ENCODE measurements around the gene CCDC73.
"Not testable (repeated sequence)": the region's sequence is repeated elsewhere in the genome, so short reads cannot be mapped to it uniquely, and the experiment has no call there.

Gene CCDC73

DNA sequence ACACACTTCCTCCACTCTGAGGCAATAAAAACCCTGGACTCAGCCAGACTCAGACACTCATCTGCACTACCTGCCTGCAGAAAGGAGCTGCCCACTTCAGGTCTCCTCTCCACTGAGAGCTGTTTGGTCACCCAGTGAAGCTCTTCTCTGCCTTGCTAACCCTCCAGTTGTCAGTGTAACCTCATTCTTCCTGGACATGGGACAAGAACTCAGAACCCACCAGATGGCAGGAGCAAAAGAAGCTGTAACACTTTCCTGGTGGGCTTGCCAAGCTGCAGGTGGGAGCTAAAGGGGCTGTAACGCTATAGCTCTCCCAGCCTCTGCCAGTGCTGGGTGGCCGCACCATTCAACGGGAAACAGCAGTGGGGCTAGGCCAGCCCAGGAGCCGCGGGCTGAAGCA, 89.7 kb downstream of the CCDC73 start:
- DNase-seq: no peak

DNA sequence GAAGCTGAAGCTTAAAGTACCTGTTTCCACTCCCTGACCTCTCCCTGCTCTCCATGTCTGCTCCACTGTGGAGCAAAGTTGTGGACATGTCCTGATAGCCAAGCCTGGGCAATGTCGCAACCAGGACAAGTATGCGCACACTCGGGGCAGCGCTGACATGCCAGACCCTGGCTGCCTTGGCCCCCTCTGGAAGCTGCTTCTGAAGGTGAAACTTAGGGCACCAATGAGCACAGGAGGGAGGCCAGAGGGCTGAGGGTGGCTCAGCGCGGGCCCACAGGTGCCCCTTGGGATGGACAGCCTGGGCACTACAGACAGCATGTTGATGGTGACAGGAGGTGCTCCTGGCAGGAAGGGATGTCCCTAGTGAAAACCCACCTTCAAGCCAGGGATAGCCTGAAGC, 90.2 kb downstream of the CCDC73 start:
- DNase-seq: no peak

DNA sequence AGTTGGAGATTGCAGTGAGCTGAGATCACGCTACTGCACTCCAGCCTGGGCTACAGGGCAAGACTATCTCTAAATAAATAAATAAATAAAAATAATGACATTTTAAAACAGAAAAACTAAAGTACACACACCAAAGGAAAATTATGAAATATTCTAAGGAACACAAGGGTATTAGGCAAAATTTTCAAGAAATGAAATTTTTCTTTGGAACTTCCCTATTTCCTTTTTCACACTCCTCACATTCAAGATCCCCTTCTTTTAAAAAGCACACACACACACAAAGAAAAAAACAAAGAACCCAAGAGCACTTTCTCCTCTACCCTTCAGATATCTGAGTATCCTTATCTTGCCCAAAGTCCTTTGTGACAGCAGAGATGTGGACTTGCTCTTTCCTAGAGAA, 92.8 kb downstream of the CCDC73 start:
- no peak for DNase-seq

GRCh38 chr11:32698579-32698978, 95.9 kb downstream of the CCDC73 start:
- DNase-seq: no peak

DNA sequence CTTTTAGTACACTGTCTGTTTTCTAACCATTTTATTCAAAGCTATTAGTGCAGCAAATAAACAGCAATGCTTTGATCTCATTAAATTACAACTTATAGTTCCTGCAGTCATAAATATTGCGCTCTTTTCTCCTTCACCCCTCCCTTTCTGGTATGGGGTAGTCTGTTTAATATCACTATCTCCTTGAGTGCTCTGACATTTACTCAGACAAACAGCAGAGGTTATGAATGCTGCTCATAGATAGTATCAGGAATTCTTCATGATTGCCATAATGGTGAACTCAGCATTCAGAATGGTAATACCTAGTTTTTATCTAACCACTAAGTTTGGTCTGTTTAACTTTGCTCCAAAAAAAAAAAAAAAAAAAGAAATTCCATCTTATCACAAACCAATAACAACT, 123.4 kb downstream of the CCDC73 start:
- DNase-seq: no peak

GRCh38 chr11:32659672-32660071, 134.8 kb downstream of the CCDC73 start:
- no peak for DNase-seq

DNA sequence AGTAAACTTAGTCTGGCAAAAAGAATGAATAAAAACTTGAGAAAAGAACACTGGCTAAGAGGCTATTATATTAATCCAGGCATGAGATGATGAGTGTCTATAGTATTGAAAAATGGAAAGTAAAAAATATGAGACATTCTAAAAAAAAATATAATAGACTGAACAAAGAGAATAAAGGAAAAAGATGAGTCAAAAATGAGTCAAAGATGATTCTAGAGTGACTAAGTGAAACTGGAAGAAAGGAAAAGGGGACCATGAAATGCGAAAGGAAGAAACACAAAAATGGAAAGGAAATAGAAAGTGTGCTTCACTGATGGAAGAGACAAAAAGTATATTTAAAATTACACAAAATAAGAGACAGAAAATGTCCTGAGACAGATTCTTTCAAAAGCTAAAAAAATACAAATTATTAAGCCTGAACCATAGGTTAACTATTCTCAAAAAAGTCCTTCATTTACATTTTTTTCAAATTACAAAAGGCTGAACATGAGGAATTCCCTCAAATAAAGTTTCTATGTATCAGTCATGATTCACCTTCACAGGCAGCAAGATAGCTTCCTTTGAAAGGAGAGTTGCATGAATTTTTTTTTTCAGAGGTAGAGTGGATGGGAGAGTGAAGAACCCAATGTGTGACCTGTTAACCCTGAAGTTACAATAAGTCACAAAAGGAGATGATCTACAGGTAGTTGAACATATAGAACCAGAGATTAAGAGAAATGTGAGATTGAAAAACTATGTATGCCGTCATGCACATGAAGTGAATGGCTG, 135.6 kb downstream of the CCDC73 start:
- DNase-seq: no peak

DNA sequence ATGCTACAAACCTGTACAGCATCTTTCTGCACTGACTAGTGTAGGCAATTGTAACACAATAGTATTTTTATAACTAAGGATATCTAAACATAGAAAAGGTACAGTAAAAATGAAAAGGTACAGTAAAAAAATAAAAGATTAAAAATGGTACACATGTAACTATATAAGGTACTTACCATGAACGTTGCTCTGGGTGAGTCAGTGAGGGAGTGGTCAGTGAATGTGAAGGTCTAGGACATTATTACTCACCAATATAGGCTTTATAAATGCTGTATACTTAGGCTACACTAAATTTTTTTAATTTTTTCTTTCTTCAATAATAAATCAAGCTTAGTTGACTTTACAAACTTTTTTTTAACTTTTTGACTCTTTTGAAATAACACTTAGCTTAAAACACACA, 150.9 kb downstream of the CCDC73 start:
- no peak for DNase-seq

DNA sequence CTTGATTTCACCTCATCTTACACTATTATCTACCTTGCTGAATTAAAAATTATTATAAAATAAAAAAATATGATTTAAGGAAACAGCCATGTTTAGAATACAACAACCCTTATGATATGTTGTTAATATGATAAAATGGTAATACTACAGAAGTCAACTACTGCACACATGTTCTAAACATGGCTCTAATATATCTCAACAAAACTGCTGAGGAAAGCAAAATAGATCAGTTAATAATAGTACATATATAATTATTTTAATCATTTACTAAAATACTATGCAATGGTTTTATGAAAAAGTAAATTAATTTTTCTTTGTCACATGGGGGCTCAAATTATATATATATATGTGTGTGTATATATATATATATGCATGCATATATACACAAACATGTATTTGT, 153.1 kb downstream of the CCDC73 start:
- no peak for DNase-seq

GRCh38 chr11:32635819-32636218, 158.6 kb downstream of the CCDC73 start:
- no peak for DNase-seq

- DNase-seq: no peak
Observed at GRCh38 chr11:32630844-32631243, 163.6 kb downstream of the CCDC73 start.

DNA sequence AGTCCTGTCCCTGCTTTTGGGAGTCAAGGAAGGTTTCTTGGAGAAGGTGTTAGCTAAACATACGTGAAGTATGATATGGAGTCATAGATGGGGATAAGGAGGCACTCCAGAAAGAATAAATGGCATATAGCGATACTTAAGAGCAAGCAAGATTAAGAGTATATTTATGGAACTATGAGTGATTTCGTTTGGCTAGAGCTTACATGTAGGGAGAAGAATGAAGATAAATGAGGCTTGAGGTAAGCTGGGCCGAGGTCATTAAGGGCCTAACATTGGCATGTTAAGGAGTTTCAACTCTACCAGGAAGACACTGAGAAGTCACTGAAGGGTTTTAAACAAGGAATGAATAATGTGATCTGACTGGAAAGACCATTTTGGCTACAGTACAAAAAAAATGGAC, 177.6 kb downstream of the CCDC73 start:
- DNase-seq: no peak

DNA sequence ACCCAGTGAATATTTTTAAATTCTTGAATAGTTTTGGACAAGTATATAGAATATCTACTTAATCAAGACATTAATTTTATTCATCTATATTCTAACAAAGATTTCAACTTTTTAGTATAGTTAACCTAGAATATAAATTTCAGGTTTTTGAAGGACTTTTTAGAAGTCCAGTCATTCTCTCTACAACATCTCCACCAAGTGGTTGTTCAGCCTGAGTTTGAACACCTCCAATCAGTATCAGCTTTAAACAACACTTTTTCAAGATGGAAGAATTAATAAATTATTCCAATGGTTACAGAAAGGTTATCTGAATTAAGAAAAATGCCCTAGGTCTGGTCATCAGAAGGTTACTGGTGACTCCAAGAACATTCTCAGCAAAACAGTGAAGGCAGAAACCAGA, 179.0 kb downstream of the CCDC73 start:
- no peak for DNase-seq

DNA sequence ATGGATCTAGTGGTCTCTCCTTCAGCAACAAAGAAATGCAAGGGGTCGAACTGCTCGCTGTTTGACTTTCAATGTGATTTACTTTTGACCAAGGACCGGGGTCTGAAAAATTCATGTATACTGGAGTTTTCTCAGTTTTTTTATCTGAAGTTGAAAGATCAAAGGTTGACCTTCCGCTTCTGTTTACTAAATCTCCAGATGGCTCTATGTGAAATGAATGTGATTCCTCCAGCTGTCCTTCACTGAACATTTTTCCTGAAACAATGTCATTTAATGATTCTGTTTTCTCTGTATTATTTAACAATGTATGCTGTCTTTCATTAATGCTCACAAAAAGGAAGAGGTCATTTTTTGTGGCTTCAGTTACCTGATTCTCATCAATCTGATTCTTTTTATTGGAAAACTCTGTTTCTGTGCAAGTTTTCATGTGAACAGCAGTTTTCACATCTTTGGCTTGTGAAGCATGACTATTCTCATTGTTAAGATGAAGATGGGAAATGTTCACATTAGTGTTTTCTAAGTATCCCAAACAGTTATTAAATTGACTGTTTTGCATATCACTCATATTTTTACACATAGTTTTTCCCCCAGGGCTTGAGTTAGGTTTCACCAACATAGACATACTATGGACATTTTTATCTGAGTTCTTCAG, 180.8 kb downstream of the CCDC73 start:
- no peak for DNase-seq

DNA sequence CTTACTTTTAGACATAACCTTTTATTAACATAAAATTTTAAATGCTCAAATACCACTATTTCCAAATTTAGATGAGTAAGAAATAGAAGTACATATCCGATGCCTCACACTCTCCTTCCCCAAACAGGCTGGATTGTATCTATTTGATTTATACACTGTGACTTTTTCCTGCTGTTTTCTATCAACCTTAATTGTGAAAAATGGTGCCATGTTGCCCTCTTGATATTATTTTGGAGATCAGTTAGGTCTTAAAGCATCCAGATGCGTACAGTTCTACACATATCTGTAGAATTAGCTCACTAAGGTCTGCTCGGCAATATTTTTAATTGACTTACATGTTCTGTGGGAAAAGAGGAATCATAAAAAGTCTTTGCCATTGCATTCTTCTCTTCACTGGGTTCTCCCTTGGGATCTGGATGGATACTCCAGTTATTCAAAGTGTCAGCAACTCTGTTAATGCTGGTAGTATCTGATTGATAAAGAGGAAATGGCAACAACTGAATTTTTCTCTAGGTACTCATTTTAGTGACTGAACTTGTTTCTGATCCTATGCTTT, 183.6 kb downstream of the CCDC73 start:
- no peak for DNase-seq

DNA sequence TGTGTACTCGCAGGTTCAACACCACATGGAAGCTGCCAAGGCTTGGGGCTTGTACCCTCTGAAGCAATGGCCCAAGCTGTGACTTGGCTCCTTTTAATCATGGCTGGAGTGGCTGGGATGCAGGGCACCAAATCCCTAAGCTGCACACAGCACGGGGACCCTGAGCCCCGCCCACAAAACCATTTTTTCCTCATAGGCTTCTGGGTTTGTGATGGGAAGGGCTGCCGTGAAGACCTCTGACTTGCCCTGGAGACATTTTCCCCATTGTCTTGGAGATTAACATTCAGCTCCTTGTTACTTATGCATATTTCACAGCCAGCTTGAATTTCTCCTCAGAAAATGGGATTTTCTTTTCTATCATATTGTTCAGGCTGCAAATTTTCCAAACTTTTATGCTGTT, 185.6 kb downstream of the CCDC73 start:
- not testable (repeated sequence) for DNase-seq

DNA sequence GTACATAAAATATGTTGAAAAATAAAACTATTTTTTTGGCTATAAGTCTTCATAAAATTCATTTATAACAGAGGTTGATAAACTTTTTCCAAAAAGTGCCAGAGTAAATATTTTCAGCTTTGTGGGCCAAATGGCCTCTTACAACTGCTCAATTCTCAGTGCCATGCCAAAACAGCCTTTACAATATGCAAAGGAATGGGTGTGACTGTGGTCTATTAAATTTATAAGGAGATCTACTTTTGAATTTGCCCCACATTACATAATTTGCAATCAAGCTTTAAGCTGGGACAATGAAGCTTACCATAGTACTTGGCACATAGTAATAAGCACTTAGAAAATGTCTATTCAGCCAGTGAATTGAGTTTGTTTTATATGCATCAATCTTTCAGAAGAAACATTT, 188.2 kb downstream of the CCDC73 start:
- DNase-seq: no peak

DNA sequence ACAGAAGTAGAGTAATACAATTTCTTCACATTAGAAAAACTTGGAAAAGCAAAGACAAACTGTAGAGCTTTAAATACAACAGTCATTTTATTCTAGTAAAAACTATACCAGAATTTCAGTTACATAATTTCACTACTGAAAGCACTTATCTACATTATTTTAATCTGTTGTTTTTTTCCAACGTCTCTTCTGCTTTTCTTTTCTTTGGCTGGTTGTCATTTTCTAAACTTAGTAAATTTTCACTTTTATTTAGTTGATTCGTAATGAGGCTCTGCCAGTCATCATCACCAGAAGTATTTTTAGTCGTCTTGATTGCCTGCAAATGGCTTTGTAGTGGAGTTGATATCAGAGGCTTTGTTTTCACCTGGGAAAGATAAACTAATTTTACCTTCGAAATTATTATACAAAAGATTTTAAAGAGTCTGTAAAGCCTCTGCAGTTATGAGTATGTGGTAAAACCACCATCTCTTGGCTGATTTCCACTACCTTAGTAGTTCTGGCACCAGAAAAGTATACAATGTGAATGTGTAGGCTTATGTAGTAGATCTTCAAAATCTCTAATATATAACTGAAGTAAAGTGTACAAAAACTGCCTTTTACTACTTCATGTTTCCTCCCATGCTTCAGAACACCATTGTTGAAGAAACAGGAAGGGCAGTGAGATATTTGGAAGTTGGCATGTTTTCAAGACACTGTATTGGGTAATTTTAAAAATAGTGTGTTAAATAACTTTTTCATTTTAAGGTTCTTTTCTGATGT, 191.6 kb downstream of the CCDC73 start:
- DNase-seq: no peak

DNA sequence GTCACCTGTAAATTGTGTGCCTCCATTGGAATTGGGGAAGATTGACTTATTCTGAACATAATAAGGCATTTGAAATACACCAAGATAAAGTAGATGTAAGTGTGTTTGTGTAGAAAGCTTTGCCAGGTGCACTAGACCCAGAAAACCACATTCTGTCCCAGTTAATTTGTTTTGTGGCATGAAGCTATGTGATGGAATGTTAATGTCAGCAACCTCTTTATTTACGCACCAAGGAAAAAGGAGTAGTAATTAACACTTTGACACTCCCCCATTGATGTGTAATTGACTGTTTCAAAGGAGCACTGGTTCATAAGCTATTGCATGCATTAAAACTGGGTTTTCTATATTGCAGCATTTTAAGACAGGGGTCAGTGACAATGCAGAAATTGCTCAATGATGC, 196.5 kb downstream of the CCDC73 start:
- DNase-seq: no peak

DNA sequence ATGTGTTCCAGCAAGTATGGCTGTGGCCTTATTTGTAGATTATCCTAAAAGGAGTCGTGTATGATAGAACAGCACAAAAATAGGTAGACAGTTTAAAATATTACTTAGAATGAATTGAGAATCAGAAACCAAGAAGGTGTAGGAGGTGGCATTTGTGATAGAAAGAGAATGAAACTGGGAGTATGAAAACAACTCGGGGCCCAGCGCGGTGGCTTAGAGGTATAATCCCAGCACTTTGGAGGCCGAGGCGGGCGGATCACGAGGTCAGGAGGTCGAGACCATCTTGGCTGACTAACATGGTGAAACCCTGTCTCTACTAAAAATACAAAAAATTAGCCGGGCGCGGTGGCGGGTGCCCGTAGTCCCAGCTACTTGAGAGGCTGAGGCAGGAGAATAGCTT, 198.3 kb downstream of the CCDC73 start:
- not testable (repeated sequence) for DNase-seq

- DNase-seq: no peak
Observed at GRCh38 chr11:32594272-32594671, 200.2 kb downstream of the CCDC73 start.

DNA sequence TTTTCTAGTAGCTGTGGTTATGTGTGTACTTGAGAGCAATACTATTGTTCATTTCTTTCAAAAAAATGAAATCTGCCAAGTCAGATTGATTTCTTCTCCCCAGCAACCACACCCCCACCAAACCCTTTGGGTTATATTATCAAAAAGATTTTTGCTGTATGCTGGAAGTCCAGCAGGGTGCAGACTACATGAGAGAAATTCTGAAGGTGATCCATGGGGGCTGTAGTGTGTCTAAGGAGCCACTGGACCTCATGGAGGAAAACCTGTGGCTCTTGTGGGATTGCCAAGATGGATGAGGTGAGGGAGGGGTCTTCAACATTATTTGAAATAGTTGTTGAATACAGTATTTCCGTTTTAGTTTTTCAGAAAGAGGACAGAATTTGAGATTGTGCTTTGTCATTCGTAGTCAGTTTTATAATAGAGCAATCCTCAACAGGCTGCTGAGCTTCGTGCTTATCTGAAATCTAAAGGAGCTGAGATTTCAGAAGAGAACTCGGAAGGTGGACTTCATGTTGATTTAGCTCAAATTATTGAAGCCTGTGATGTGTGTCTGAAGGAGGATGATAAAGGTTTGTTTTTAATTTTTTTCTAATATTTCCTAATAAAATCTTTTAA, 207.8 kb downstream of the CCDC73 start:
- DNase-seq: no peak

DNA sequence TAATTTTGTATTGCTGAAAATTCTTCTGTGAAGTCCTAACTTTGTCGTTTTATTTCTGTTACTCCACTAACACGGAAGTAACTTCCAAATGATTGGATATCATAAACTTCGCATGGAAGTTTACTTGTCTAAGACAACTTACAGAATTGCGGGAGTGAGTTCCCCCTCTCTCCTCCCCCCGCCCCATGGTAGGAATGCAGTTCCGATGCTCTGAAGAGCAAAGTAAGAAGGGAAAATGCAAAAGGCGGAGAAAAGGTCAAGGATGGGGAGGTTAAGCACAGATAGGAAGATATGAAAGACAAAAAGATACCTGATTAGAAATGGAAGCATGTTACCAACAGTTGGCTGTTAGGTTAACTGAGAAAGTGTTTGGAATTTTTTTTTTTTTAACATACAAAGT, 209.5 kb downstream of the CCDC73 start:
- DNase-seq: no peak

Measured in activated gamma-delta T cell (primary cell).